Chondrocyte (in vitro differentiated cells): ENCODE measurements around the gene SLC7A7. TPM values are rescaled to one million over a fixed set of nuclear protein-coding genes. Genes with fewer than 3 reads are reported as not detected.
A peak's percentile ranks its signal among the peaks of the same experiment; 100 is the strongest.
"Not testable (repeated sequence)": the region's sequence is repeated elsewhere in the genome, so short reads cannot be mapped to it uniquely, and the experiment has no call there.

Source experiments
- DNase-seq: peaks from one replicate; pipeline ENCODE4 v3.0.0; 2021; ENCODE audit warnings: mixed read lengths, low spot score
- H3K27ac Mint-ChIP-seq: one replicate; pipeline ENCODE4 v1.8.0; 2021; ENCODE audit warnings: mild to moderate bottlenecking, moderate library complexity, mixed read lengths; ENCODE audit not compliant: unreplicated experiment
- H3K27me3 Mint-ChIP-seq: 2 replicates; pipeline ENCODE4 v1.8.0; 2021; ENCODE audit warnings: low read depth, mixed read lengths
- H3K36me3 Mint-ChIP-seq: 2 replicates; pipeline ENCODE4 v1.8.0; 2021; ENCODE audit warnings: low read depth, mixed read lengths
- H3K4me1 Mint-ChIP-seq: 2 replicates; pipeline ENCODE4 v1.8.0; 2021; ENCODE audit warnings: low read depth, mild to moderate bottlenecking, mixed read lengths
- H3K4me3 Mint-ChIP-seq: one replicate; pipeline ENCODE4 v1.8.0; 2021; ENCODE audit warnings: mild to moderate bottlenecking, moderate library complexity, mixed read lengths; ENCODE audit not compliant: unreplicated experiment
- H3K9me3 Mint-ChIP-seq: 2 replicates; pipeline ENCODE4 v1.8.0; 2021; ENCODE audit warnings: low read depth, mixed read lengths
- CTCF ChIP-seq: fragments of 200-600 bp; sonication (generic); IDR thresholded peaks from 2 replicates; pipeline ENCODE4 v1.5.0; 2021; ENCODE audit warnings: antibody characterized with exemption, mild to moderate bottlenecking, moderate library complexity
- total RNA-seq: library from RNA; stranded (reverse); gene quantifications from 3 replicates; pipeline ENCODE4 v1.2.1, GENCODE V29; 2021

Gene SLC7A7
- total RNA-seq, 1 donor from 2014 or later = 1.5 TPM

DNA sequence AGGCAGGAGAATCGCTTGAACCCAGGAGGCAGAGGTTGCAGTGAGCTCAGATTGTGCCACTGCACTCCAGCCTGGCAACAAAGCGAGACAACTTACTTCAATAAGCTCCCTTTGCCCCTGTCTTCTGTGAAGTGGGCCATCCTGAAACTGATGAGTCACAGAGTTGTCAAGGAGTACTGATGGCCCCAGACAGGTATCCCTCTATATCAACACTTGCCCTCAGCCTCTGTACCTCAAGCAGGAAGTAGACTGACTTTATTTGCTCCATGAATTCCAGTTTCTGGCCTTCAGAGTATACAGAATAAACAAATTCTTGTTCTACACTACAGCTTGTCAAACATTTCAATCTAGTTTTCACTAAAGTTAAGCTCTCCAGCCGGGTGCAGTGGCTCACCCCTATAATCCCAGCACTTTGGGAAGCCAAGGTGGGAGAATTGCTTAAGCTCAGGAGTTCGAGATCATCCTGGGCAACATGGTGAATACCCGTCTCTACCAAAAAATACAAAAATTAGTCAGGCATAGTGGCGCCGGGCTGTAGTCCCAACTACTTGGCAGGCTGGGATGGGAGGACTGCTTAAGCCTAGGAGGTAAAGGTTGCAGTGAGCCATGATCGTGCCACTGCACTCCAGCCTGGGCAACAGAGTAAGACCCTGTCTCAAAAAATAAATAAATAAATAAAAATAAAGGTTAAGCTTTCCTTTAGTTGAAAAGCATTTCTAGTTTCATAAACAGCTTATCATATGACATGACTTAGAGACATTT lies 39.9 kb upstream of the SLC7A7 start:
- H3K9me3 Mint-ChIP-seq = no peaks in the 10 kb centered on the region
- no peaks in the 10 kb centered on the region for H3K27me3 Mint-ChIP-seq
- no peak for DNase-seq
- no peaks in the 10 kb centered on the region for H3K36me3 Mint-ChIP-seq
- H3K4me3 Mint-ChIP-seq = no peak overlapping the region
- no peak overlapping the region for H3K27ac Mint-ChIP-seq
- no peak for TF ChIP-seq CTCF
- peaks cover 37% of the 10 kb centered on the region for H3K4me1 Mint-ChIP-seq

- not testable (repeated sequence) for H3K9me3 Mint-ChIP-seq, H3K27ac Mint-ChIP-seq, H3K27me3 Mint-ChIP-seq, H3K36me3 Mint-ChIP-seq, DNase-seq, H3K4me3 Mint-ChIP-seq
- H3K4me1 Mint-ChIP-seq = peaks cover 45% of the 10 kb centered on the region
These were observed 39.1 kb upstream of the SLC7A7 start for GRCh38 chr14:22854296-22854695.

GRCh38 chr14:22852940-22853767 lies 37.9 kb upstream of the SLC7A7 start:
- Mint-ChIP-seq H3K9me3 (no peaks in the 10 kb centered on the region), H3K36me3 (no peaks in the 10 kb centered on the region), H3K4me3 (peak overlapping the region; percentile 70), H3K27me3 (no peaks in the 10 kb centered on the region), H3K27ac (peak overlapping the region; percentile 94), H3K4me1 (peaks cover 50% of the 10 kb centered on the region)
- peak; percentile 96 for DNase-seq
- TF ChIP-seq CTCF = peak; percentile 95

DNA sequence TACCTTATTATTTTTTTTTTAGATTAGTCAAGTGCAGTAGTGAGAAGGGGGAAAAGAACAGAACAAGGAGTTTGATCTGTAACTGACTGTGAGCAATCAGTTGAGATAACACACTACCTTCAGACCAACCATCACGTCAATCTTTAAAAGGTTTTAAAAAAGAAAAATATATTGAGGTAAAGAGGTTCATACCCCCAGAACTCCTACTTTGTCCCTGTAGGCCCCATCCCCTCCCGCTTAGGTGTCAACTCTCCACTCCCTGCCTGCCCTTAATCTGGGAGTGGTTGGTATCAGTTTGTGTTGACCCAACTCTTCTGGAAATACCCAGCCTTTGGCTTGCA lies 37.3 kb upstream of the SLC7A7 start:
- H3K27me3 Mint-ChIP-seq = no peaks in the 10 kb centered on the region
- DNase-seq = no peak
- peak overlapping the region; percentile 94 for H3K27ac Mint-ChIP-seq
- H3K4me3 Mint-ChIP-seq = peak overlapping the region; percentile 70
- peaks cover 53% of the 10 kb centered on the region for H3K4me1 Mint-ChIP-seq
- H3K36me3 Mint-ChIP-seq = no peaks in the 10 kb centered on the region
- TF ChIP-seq CTCF = no peak
- H3K9me3 Mint-ChIP-seq = no peaks in the 10 kb centered on the region

DNA sequence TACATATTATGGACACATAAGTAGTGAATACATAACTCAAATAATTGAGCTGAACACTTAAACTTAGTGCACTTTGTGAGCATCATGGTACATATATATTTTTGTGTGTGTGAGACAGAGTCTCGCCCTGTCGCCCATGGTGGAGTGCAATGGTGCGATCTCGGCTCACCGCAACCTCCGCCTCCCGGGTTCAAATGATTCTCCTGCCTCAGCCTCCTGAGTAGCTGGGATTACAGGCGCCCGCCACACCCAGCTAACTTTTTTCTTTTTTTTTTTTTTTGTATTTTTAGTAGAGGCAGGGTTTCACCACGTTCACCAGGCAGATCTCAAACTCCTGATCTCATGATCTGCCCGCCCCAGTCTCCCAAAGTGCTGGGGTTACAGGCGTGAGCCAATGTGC lies 36.9 kb upstream of the SLC7A7 start:
- H3K9me3 Mint-ChIP-seq, DNase-seq, H3K27me3 Mint-ChIP-seq, H3K4me3 Mint-ChIP-seq, H3K36me3 Mint-ChIP-seq: not testable (repeated sequence)
- H3K27ac Mint-ChIP-seq = peak overlapping the region; percentile 94
- peaks cover 55% of the 10 kb centered on the region for H3K4me1 Mint-ChIP-seq

DNA sequence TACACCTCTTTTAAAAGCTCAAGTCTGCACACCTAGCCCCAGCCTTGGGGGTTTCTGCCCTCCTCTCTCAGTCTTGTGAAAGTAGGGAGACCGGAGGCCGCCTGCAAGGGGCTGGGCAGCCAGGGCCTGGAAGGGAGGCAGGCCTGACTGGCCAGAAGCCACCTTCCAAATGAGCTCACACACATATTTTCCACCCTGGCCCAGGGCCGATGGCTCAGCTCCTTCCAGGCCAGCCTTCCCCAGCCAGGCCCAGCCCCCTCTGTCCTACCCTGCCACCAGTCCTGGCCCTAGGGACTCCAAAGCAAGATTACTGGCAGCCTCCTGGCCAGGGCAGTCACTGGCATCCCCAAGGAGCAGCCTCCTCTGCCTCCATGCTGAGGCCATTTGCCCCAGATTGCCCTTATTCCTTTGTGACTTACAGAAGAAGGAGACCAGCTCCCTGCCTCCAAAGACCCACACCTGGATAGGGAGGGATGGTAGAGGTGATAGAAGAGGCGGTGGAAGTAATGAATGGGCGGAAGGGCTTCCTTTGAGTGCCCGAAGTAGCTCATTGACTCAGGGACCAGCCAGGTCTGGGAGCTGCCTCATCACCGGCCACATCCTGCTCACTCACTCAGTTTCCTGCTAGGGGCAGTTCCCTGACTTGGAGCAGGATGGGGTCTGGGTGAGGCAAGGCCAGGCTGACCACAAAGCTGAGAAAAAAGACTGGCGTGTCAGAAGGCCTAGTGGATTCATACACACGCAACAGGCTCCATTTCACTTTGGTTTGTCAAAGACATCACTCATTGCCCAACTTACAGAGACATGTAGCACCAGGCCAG lies 35.9 kb upstream of the SLC7A7 start:
- Mint-ChIP-seq H3K4me1 (peaks cover 65% of the 10 kb centered on the region), H3K9me3 (no peaks in the 10 kb centered on the region), H3K36me3 (peaks cover 6% of the 10 kb centered on the region), H3K4me3 (no peak overlapping the region), H3K27ac (peak overlapping the region; percentile 96), H3K27me3 (no peaks in the 10 kb centered on the region)
- TF ChIP-seq CTCF = no peak
- DNase-seq = no peak
